Mucosa of gallbladder (tissue), 1 donor: Measurements from ENCODE around the gene LRRC1. TPM values are rescaled to one million over a fixed set of nuclear protein-coding genes. Genes with fewer than 3 reads are reported as not detected.

Experiments
- DNase-seq: peaks from one replicate; pipeline ENCODE4 v3.0.0-alpha.2; 2020; ENCODE audit warnings: low spot score
- total RNA-seq: library from RNA; stranded (reverse); gene quantifications from one replicate; pipeline ENCODE4 v1.2.1, GENCODE V29; 2021
- donor health status: DM: no; HTN: no; CAD: no.

LRRC1 gene
- total RNA-seq, 1 donor from 2014 or later: 17.3 TPM

DNA sequence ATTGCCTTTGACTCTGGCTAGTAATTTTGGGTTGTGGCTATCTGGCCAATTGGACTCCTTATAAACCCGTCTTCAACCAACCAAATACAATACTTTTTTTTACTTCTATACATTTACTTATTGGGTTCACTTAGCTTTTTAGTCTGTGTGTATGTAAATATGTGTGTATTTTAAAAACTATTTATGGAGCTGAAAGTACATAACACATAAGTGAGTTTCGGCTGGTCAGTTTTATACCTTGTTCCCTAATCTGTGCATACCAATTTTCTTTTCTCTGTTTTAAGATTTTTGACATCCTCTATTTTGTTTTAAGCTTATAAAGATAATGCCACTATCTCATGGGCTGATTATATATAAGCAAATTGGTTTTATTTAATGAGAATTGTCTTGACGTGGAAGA, 129.5 kb downstream of the LRRC1 start:
- no peak for DNase-seq

DNA sequence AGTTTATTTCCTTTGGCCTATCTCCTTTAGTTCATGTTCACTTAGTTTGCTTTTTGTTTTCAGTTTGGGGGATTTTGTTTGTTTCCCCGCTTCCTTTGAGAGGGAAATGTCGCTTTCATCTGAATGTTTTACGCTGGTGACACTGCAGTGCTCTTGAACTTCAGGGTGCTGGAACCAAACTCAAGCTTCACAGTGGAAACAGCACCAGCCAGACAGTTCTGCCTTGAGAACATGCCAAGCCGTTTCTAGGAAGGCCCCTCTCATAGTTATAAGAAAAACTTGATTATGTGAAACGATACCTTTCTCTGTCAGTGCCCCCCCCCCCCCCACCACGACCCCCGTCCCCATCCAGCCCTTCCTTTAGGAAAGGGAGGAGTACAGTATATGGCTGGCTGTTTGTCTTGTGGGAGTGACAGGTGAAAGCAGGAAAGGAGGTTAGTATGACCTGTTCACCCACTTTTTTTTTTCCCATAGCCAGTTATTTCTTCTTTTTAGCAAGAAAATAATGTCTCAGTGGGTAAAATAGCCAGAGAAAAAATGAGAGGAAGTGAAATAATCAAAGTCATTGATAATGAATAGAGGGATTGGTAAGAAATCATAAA, 130.1 kb downstream of the LRRC1 start:
- DNase-seq: no peak

DNA sequence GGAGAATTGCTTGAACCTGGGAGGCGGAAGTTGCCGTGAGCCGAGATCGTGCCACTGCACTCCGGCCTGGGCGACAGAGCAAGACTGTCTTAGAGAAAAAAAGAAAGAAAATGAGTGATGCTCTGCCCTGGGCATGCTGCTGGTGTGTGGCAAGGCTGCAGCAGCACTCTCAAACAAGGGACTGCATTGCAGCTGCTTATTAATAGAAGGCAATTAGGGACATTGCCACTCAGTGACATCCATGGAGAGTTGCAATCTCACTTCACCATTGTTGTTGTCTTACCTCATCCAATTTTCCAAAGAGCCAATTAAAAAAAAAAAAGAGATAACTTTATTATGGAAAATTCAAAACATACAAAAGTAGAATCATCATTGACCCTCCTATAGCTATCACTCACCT, 131.1 kb downstream of the LRRC1 start:
- DNase-seq: no peak

DNA sequence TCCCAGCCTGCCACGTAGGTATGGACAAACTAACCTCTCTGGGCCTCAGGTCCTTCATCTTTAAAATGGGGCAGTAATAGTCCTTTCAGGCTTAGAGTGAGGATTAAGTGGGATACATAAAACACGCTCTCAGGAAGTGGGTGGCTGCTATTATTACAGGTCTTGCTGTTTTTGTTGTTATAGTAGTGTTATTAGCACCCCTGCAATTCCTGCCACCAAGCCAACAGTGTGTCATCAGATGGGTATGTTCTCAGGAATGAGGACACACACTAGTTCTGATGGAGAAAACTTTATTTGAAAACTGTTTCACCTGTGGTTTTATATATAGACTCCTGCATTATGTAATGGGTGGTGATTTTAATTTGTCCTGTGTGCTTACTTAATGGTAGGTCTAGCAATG, 131.7 kb downstream of the LRRC1 start:
- DNase-seq: no peak

DNA sequence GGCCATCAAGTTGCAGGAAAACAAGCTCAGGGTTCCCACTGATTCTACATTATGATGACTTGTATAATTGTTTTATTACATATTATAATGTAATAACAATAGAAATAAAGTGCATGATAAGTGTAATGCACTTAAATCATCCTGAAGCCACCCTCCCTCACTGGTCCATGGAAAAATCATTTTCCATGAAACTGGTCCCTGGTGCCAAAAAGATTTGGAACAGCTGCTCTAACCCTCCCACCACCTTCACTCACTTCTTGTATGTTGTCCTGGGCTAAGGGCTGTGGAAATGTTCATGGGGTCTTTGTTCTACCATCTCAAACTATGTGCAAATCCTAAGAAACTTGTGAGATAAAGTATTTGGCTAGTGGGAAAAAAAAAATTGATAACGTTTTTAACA, 133.8 kb downstream of the LRRC1 start:
- DNase-seq: no peak

DNA sequence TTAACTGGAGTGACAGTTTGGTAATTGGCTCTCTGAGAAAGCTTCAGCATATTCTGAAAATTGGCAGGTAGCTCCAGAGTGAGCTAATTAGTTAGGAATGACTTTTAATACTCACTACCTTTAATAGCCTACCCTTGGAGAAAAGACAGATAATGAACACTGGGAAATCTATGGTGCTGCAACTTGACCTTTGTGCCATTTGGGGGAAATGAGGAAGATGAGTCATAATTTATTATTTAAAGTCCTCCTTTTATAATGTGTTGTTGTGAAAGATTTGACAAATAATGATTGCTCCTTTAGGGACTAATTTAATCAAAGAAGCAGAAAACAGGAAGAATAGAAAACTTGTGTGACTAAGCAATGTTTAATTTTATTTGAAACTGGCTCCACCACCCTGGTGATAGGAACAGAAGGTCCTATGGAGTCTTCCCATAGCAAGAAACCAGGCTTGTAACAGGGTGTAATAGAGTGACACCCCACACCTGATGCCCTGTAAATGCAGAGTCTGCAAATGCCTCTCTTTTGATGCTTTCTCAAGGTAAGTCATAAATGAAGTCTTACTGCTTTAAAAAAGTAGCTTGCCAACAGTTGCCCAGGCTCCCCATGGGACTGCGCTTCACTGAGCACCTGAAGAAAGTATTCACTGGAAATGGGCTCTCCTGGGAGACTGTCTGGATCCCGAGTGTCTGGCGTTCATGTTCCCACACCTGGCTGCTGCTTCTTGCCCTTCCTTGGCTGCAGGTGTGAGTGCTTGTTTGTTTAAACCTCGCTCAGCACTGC, 134.4 kb downstream of the LRRC1 start:
- DNase-seq: no peak

DNA sequence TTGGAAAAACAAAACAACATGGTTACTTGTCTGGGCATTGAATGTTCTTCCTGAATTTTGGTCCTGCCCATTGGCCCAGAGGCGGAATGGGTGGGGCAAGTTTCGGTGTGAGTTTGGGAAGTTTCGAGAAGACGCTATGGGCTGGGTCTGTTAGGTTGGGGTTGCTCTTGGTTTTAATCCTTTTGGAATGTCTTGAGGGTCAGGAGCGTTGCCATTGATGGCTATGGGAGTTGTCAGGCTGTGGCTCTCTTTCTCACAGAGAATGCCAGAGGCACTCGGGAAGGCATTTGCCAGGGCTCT, 135.0 kb downstream of the LRRC1 start:
- no peak for DNase-seq

DNA sequence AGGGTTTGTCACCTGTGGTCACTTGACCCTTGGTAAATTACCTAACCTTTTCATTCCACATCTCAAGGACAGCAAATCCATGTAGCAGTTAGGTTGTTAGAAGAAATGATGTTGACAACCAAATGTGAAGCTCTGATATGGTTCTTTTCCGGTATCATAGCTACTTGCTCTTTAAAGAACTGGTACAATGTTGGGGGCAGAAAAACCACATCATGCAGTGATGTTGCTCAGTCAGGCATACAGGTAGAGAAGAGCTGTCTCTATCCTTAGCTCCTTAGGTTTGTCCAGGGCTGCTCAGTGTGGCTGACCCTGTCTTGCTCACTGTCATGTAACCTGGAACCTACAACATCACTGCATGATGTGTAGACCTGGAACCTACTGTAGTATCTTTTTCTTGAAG, 135.5 kb downstream of the LRRC1 start:
- DNase-seq: no peak

DNA sequence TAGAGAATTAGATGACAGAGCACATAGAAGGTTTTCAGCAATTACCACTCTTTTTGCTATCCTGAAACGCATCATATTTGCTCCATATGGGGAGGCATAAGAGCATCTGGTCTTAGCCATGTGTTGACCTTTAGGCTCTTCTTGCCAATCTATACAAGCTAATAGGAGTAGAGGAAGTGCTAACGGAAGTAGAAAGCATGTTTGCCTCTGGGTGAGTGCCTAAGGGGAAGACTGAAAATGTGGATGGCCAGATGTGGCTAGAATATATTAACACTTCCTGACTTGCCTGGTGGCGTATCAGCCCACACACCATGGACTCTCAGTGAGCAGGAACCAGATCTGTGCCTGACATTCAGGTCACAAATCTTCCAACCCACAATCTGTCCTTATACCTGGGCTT, 136.3 kb downstream of the LRRC1 start:
- no peak for DNase-seq

DNA sequence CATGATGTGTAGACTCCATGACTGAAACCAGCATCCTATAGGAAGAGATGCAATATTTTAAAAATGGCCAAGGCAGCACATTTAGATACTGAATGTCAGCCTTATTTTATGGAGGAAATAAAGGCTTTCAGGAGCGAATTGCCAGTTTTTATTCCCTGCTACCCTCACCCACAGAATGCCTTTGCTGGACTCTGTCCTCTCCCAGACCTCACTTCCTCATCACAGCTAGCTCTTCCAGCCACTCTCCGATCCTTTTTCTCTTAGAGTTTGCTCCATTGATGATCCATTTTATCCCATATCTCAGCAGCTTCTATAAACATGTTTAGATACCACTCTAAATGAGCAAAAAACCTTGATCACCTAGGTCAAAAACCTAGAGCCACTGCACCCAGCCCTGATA, 137.7 kb downstream of the LRRC1 start:
- no peak for DNase-seq

DNA sequence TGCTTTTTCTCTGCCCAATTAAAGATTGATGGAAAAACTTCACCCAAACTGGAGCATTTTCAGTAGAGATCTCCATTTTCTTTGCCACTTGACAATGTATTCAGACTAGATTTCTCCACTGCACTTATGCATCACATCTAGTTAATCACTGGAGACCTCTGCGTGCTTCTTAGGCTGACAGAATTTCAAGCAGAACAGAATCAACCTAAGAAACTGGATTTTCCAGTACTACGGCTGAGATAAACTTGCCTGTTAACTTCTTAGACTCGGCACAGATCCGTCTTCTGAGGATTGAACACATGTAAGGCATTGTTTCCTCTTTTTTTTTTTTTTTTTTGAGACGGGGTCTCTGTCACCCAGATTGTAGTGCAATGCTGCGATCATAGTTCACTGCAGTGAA, 139.2 kb downstream of the LRRC1 start:
- DNase-seq: no peak

DNA sequence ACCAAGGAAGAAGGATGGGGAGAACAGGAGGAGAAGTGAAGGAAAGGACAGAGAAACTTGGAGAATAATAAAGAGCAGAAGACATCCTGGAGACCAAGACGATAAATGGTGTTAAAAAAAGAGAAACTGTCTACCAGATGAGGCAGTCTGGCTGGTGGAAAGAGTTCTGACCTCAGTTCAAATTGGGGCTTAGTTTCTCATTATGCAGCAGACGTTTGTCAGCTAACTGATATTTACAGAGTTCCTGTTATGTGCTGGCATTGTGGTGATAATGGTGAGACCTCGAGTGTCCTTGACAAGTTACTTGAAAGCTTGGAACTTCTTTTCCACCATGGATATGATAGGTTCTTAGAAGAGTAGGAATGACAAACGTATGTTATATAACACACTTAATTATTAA, 142.7 kb downstream of the LRRC1 start:
- no peak for DNase-seq

DNA sequence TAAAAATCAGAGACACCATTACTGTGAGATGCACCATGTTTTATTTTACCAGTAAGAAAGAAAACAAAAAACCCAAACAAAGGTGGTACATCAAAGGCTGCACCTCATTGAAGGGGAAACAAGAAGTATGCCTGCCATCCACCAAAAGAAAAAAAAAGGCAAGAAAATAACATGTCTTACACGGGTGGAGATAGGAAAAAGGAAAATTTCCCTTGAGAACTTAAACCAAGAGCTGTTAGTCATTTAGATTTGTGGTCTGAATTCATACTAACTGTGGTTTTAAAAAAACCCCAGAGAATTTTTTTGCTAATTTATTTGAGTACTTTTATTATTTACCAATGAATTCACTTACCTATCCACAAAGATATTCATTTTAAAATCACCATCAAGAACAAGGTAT, 144.0 kb downstream of the LRRC1 start:
- no peak for DNase-seq

DNA sequence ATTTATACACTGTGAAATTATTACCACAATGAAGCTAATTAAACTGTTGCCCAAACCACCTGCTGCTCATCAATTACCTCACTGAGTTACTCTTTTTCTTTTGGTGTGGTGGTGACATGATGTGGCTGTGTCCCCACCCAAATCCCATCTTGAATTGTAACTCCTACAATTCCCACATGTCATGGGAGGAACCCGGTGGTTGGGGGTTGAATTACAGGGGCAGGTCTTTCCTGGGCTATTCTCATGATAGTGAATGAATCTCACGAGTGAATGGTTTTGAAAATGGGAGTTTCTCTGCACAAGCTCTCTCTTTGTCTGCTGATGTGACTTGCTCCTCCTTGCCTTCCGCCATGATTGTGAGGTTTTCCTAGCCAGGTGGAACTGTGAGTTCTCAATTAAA, 145.0 kb downstream of the LRRC1 start:
- DNase-seq: no peak

DNA sequence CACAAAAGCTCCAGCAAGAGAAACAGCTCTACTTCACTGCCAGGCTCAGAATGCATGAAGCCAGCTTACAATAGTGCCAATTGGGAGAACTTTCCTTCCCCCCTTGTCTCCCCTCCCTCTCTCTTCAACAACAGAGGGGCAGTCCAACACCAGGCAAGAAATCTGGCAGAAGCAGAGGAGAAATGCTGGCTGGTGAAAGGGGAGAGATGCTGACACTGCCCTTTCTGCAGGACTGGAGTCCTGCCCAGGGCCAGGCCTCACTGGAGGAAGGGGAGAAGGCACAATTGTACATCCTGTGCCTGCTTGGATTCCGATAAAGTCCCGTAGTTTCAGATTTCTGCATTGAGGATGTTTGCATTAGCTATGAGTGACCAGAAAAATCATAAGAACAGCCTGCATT, 148.6 kb downstream of the LRRC1 start:
- no peak for DNase-seq

DNA sequence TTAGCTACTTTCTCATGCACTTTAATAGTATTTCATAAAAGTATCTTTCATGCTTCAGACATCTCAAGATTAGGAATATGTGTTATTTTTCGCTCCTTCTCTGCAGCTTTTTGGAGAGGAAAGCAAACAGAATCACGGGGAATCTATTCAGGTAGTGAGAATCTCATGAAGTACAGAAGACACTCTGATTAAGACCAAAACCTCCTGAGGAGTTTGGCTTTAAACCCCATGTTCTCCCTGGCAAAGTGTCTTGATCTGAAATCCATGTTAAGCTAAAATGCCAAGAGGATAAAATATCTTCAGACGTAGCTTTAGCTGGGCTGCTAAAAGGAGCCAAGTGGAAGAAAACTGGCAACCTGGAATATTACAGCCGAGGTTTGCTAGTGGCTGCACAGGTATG, 149.3 kb downstream of the LRRC1 start:
- no peak for DNase-seq

DNA sequence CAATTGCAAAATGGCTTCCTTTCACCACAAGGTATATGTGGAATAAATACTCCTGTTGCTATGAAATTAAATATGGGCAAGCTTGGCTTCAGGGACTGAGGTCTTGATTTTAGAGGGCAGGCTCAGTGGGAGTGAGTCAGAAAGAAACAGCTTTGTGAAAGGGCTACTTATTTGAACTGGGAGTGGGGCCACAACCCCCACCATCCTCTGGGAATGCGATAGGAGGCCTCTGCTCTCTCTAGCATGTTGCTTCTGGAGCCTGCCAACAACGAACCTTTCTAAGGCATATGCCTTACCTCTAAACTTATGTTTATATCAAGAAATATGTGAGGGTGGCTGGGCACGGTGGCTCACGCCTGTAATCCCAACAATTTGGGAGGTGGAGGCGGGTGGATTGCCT, 149.7 kb downstream of the LRRC1 start:
- no peak for DNase-seq

DNA sequence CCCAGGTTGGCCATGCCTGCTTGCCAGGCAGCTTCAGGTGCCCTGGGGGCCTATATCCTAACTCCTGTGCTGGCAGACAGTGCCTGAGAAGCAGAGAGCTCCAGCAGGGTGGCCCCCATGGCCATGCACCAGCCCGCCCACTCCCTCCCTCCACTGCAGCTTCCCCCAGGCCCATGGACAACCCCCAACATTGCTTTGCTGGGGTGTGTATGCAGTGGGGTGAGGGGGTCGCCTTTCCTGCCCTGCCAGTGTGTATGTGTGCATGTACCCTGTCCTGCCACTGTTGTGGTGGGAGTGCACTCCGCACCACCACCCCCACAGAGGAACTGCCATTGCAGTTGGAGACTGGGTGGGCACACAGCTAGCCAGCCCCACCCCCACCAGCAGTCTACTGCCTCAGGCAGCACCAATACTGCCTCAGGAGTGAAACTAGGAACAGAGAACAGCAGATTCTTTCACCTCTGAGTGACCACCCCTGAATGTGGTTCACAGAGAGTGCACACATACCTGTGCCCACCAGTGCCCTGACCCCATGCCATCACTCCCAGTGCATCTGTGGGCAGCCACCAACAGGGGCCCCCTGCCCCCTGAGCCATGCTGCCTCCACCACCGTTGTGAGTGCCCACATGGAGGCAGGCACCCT, 151.1 kb downstream of the LRRC1 start:
- no peak for DNase-seq

DNA sequence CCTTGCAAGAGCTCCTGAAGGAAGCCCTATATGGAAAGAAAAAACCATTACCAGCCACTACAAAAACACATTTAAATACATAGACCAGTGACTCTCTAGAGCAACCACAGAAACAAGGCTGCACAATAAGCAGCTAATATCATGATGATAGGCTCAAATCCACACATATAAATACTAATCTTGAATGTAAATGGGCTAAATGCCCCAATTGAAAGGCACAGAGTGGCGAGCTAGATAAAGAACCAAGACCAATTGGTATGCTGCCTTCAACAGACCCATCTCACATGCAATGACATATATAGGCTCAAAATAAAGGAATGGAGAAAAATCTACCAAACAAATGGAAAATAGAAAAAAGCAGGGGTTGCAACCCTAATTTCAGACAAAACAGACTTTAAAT, 153.0 kb downstream of the LRRC1 start:
- no peak for DNase-seq

DNA sequence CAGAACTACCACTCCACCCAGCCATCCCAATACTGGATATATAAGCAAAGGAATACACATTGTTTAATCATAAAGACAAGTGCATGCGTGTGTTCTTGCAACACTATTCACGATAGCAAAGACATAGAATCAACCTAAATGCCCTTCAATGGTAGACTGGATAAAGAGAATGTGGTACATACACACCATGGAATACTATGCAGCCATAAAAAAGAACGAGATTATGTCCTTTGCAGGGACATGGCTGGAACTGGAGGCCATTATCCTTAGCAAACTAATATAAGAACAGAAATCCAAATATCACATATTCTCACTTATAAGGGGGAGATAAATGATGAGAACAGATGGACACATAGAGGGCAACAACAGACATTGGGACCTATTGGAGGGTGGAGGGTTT, 156.6 kb downstream of the LRRC1 start:
- DNase-seq: no peak

DNA sequence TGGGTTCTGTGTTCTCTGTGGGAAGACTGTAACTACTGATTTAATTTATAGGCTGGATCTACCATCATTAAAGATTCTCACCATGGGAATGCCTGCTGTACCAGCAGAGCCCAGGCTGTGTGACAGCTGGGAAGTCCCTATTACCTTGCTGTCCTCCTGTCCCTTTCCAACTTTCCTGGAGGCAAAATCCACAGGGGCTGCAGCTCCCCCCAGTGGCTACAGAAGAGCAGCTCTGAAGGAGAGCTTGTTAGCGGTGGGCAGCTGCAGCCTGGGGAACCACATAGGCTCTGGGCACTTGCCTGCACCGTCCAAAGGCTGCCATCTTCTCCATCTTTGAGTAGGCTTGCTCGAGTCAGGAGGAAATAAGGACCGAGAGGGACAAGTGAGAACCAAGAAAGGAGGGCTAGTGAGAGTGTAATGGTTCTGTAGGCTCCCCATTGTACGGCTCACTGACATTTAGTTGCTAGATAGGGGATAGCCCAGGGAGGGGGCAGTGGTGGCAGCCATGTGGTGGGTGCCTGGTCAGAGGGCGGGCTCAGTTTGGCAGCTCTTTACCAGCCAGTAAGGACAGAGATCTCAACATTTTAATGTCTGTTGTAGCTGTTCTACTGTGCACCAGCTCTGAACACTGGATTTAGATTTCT, 161.4 kb downstream of the LRRC1 start:
- peak; percentile 64 for DNase-seq

DNA sequence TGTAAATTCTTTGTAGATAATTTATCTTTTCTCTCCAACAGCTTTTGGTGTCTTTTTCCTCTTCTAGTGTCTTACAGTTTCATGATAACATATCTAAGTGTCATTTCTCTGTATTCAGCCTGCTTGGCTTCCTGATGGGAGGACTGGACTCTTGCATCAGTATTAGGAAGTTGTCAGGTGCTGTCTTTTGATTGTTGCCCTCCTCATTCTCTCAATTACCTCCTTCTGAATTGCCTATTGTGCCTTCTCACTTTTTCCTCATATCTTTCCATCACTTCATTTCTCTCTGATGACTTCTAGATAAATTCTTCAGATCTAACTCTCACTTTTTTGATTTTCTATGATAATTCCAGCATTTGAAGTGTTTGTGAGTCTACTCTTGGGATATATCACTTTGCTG, 162.0 kb downstream of the LRRC1 start:
- DNase-seq: no peak

DNA sequence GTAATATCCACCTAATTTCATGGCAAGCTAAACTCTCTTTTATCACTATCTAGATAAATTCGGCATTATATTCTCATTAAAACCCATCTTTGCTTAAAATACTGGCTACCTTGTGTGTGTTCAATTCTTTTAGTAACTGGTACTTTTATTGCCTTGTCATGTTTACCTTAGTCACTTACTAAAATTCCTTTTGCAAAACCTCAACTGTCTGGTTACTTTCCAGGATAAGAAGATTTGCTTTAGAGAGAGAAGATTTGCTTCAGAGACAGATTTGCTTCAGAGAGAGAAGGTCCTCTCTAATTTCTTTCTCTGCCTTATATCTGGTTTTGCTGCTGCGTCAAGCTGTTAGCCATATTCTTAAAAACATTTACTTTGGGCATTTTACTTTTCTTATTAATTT, 164.9 kb downstream of the LRRC1 start:
- DNase-seq: no peak
